LNCaP clone FGC (cell line): Measurements from ENCODE around the gene CAPN2.

Source experiments
- DNase-seq: peaks from one replicate; pipeline ENCODE4 v3.0.0-alpha.2; 2011; ENCODE audit warnings: low read depth
- H3K4me3 ChIP-seq: 2 replicates; pipeline ENCODE4 v1.5.1; 2011; ENCODE audit warnings: mild to moderate bottlenecking, low read depth, low read length, control low read depth
- CTCF ChIP-seq: IDR thresholded peaks from 2 replicates; pipeline ENCODE4 v1.5.1; 2012; ENCODE audit warnings: mild to moderate bottlenecking; ENCODE audit not compliant: control insufficient read depth, insufficient read depth; ENCODE audit errors: extremely low read depth

The CAPN2 gene

GRCh38 chr1:223670458-223671159, 41.7 kb upstream of the CAPN2 start:
- H3K4me3 ChIP-seq = no peak overlapping the region
- peak; percentile 57 for TF ChIP-seq CTCF
- DNase-seq = peak; percentile 17

DNA sequence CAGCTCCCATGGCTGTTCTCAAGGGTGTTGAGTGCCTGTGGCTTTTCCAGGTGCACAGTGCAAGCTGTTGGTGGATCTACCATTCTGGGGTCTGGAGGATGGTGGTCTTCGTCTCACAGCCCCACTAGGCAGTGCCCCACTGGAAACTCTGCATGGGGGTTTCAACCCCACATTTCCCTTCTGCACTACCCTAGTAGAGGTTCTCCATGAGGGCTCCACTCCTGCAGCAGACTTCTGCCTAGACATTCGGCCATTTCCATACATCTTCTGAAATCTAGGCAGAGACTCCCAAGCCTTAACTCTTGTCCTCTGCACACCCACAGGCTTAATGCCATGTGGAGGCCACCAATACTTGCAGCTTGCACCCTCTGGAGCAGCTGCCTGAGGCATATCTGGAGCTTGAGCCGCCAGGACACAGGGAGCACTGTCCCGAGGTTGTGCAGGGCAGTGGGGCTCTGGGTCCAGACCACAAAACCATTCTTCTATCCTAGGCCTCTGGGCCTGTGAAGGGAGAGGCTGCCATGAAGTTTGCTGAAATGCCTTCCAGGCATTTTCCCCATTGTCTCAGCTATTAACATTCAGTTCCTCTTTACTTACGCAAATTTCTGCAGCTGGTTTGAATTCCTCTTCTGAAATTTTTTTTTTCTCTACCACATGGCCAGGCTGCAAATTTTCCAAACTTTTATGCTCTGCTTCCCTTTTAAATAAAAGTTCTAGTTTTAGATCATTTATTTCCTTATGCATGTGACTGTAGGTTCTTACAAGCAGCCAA, 38.0 kb upstream of the CAPN2 start:
- no peak for DNase-seq
- H3K4me3 ChIP-seq = no peak overlapping the region
- no peak for TF ChIP-seq CTCF

DNA sequence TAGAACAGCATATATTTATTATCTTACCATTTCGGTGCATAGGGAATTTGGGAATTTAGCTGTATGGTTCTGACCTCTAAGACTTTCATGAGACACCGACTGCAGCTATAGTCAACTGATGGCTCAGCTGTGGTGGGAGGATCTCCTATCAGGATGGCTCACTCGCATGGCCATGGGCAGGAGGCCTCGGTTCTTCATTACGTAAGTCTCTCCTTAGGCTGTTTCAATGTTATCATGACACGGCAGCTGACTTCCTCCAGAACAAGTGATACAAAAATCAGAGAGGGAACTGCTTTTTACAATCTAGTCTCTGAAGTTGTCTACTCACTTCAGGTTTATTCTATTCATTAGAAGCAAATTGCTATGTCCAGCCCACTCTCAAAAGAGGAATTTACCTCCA, 33.5 kb upstream of the CAPN2 start:
- no peak overlapping the region for H3K4me3 ChIP-seq
- DNase-seq = no peak
- TF ChIP-seq CTCF = no peak

DNA sequence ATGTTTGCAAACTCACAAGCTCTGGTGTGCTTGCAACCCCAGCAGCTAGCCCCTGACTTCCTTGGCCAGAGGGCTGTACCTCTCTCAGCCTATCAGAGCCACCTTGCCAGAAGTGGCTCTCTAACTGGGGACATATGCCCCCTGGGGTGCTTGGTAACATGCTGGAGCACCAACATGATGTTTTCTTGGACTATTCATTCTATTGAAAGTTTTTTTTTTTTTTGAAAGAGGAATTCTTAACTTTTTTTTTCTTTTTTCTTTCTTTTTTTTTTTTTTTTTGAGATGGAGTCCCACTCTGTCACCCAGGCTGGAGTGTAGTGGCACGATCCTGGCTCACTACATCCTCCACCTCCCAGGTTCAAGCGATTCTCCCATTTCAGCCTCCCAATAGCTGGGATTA, 32.2 kb upstream of the CAPN2 start:
- no peak for TF ChIP-seq CTCF
- DNase-seq = no peak
- no peak overlapping the region for H3K4me3 ChIP-seq

GRCh38 chr1:223682502-223682901, 29.8 kb upstream of the CAPN2 start:
- no peak for TF ChIP-seq CTCF
- H3K4me3 ChIP-seq = no peak overlapping the region
- DNase-seq = no peak

GRCh38 chr1:223683586-223684487, 28.5 kb upstream of the CAPN2 start:
- no peak overlapping the region for H3K4me3 ChIP-seq
- DNase-seq = no peak
- TF ChIP-seq CTCF = peak; percentile 85
